GM18868 (cell line): ENCODE data around the gene CCDC88C.
A peak's percentile ranks its signal among the peaks of the same experiment; 100 is the strongest.
"Not testable (repeated sequence)": the region's sequence is repeated elsewhere in the genome, so short reads cannot be mapped to it uniquely, and the experiment has no call there.

Experiments
- ATAC-seq: cut with Tn5 transposase; IDR thresholded peaks from one replicate; pipeline ENCODE4 v1.9.1; 2021; ENCODE audit warnings: mild to moderate bottlenecking, moderate library complexity; ENCODE audit not compliant: unreplicated experiment

The CCDC88C gene

GRCh38 chr14:91255026-91255695, 162.5 kb downstream of the CCDC88C start:
- no peak for ATAC-seq

- ATAC-seq, result no peak
Observed at GRCh38 chr14:91254461-91254860, 163.2 kb downstream of the CCDC88C start.

DNA sequence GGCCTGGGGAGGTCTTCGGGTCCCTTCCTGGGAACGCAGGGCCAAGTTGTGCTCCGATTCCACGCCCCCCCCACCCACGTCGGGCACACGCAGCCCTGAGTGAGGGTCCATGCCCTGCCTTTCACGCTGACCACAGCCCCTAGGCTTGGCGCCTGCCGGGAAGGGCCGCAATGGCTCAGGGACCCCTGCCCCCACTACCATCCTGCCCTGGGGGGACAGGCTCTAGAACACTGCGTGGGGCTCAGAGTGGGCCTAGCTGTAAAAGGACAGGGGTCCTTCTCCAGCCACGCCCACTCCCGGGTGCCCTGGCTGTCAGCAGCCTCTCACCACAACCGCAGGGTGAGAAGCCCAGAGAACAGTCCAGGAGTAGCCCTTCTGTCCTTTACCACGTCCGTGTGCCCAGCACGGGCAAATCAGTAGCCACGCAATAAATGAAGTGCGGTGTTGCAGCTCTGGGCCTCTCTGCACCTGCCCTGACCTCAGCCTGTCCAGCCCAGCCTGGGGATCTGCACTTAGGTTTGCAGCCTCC, 163.8 kb downstream of the CCDC88C start:
- ATAC-seq, result no peak

DNA sequence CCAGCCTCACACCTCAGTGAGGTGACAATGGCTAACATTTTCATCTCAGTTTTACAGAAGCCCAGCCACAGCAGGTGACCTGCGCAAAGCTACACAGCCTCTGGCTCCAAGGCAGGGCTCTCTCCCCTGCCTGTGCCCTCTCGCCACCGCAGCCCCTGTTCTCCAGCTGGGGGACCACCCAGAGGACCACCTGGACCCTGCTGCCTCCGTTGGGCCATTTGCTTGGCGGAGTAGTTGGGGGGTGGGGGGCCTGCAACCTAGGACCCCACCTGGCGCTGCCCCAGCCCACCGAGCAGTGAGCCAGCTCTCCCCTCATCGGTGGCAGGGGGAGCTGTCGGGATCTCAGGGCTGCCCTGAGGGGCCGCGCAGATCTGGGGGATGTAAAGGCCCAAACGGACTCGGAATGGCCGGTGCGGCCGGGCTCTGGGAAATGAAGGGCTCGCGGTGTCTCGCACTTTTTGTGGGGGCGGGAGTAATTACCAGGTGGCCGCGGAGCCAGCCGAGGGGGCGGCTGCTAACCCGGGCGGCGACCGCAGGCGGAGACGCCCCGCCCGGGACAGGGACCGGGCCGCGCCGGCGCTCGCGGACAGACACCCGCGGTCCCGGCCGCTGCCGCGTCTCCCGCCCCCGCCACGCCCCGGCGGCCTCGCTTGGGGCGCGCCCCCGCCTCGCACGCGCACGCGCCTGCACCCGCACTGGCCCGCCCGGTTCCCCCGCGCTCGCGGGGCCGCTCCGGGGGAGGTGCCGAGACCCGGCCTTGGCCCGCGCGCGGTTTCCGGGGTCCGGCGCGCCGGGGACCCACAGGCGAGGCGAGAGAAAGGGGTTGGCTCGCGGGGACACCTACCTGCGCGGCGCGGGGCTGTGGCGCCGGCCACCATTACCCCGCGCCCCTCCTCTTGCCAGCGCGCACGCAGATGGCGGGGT, 164.5 kb downstream of the CCDC88C start:
- no peak for ATAC-seq

DNA sequence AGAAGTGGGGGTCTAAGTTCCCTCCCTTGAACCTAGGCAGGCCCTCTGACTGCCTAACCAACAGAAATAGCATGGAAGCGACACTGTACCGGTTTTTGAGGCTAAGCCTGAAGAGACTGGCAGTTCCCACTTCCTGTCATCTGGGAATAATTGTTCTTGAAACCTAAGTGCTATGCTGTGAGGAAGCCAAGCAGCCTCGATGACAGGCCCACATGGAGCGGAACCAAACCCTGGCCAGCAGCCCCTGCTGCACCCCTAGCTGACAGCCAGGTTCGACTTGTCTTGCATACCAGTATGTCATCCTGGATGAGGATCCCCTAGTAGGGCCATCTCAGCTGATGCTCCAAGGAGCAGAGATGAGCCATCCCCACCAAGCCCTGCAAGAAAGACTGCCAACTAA, 166.7 kb downstream of the CCDC88C start:
- no peak for ATAC-seq

GRCh38 chr14:91249841-91250616, 167.6 kb downstream of the CCDC88C start:
- ATAC-seq, result peak; percentile 84

DNA sequence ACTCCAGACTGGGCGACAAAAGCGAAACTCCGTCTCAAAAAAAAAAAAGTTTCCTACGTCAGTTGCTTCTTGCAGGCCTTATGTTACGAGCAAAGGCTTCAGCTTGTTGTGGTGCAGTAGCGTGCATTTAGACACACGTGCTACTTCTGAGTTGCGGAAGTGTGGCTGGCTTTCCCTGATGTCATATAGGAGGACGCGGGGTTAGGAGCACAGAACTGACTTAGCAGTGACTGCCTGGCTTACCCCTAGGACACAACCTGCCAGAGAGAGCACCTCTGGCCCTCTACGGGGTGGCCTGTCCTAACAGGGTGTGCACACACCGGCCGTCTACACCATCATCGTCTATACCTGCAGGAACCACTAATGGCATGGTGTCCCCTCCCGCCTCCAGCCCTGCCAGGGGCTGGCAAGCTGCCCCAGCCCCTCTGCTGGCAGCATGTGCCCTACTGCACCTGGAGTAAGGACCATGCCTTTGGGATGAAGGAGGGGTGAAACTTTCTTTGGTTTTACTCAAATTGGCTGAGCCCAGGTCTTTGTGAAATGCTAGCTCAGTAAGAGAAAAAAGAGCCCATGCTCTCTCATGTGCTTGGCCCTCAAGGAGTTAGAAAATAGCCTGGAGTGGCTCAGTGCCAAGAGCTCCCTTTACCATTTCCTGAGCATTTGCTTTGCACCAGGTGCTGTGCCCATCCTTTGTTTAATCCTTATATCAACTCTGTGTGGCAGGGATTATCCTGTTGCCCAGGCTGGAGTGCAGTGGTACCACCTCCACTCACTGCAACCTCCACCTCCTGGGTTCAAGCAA, 171.4 kb downstream of the CCDC88C start:
- ATAC-seq, result no peak

DNA sequence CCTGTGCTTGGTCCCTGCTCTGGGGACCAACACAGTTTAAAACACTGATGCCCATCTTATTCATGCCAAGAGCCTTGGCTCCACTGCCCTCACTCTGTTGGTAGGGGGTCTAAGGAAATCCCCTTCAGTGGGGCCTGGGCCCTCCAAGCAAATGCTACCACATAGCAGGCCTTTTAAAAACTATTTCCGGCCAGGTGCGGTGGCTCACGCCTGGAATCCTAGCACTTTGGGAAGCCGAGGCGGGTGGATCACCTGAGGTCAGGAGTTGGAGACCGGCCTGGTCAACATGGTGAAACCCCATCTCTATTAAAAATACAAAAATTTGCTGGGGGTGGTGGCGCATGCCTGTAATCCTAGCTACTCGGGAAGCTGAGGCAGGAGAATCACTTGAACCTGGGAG, 172.0 kb downstream of the CCDC88C start:
- not testable (repeated sequence) for ATAC-seq

GRCh38 chr14:91245029-91245428, 172.6 kb downstream of the CCDC88C start:
- ATAC-seq, result no peak

- ATAC-seq, result no peak
Observed at GRCh38 chr14:91244501-91244901, 173.1 kb downstream of the CCDC88C start, which contains the start of gene GPR68. TSS of gene GPR68 (minus strand) at chr14:91244704. CDS start at chr14:91235050, 9,654 bp downstream.

DNA sequence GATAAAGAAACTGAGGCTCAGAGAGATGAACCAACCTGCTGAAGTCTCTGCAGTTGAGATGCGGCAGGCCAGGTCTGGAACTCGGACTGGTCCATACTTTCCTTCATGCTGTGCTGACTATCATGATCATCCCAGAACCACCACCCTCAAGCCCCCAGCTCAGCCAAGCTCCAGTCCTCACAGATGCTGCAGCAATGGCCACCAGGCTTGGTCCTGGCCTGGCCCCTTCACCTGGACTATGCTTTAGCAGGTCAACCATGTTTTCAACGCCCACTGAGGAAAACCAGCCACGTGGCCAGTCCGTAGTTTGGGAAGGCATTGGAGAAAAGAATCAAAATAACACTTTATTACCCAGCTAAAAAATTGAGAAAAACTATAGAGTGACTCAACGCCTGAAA, 174.5 kb downstream of the CCDC88C start:
- ATAC-seq, result no peak

DNA sequence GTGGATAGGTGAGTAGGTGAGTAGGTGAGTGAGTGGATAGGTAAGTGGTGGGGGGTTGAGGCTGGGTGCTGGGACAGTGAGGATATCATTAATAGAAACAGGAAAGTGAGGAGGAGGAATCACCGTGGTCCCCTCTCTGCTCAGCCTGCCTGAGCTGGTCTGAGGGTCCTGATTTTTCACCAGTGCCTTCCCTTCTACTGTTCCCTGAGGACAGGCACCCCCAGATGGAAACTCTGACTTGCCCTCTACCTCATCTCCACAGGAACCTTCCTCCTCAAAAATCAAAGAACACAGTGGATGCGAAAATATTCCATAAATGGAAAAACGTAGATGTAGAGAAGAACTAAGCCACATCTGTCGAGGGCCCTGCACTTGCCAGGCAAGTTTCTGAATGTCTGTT, 175.0 kb downstream of the CCDC88C start:
- ATAC-seq, result no peak

- ATAC-seq, result peak; percentile 68
Observed at GRCh38 chr14:91241863-91242262, 175.8 kb downstream of the CCDC88C start.

- ATAC-seq, result no peak
Observed at GRCh38 chr14:91238661-91239060, 179.0 kb downstream of the CCDC88C start.

- ATAC-seq, result no peak
Observed at GRCh38 chr14:91238085-91238484, 179.5 kb downstream of the CCDC88C start.

DNA sequence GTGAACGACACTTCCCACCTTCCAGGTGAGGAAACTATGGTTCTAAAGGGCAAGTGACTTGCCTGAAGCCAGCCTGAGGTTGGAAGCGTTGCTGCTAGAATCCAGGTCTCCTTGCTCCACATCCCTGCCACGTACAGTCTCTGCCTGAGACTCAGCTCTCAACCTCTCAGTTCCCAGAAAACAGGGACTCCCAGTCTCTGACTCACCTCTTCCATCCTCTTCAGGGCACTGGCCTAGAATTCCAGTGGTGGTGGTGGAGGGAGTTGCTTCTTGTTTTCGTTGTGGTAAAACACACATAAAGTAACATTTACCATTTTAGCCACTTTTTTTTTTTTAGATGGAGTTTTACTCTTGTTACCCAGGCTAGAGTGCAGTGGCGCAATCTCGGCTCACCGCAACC, 180.4 kb downstream of the CCDC88C start:
- ATAC-seq, result no peak

DNA sequence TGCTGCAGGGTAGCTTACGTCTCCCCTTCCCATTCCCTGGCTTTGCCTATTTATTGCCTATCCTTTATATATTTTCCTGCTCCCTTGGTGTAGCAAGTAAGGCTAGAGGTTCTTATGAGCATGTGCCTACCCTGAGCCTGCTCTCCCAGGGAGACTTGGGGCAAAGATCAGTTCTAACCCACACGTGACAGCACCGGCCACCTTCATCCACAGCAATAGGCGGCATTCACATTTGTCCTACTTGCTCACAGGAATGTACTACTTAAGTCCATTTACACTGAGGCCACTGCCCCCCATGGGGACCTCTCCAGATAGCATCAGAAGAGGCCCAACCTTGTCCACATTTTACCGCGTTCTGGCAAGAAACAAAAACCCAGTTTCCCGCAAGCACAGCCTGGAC, 181.8 kb downstream of the CCDC88C start:
- ATAC-seq, result no peak

GRCh38 chr14:91234791-91235114, 182.9 kb downstream of the CCDC88C start:
- no peak for ATAC-seq

GRCh38 chr14:91233936-91234790, 183.5 kb downstream of the CCDC88C start:
- ATAC-seq, result no peak
